Right ventricle myocardium superior (tissue), 1 donor: ENCODE data around the gene USP36. TPM values are rescaled to one million over a fixed set of nuclear protein-coding genes. Genes with fewer than 3 reads are reported as not detected.
"Not testable (repeated sequence)": the region's sequence is repeated elsewhere in the genome, so short reads cannot be mapped to it uniquely, and the experiment has no call there.

ENCODE experiments used
- ATAC-seq: fragments of 200-7000 bp; cut with Tn5 transposase; one replicate; pipeline ENCODE4 v1.9.1; 2020; ENCODE audit warnings: mild to moderate bottlenecking; ENCODE audit not compliant: poor library complexity
- DNase-seq: peaks from one replicate; pipeline ENCODE4 v3.0.0-alpha.2; 2020
- intact Hi-C: fragments of 100-400 bp; cut with DNase I; formaldehyde crosslinking; loops from one replicate; pipeline ENCODE4 v1.11.2; 2022
- total RNA-seq: library from RNA; stranded (reverse); fragmentation: NEBNext Ultra II Directional; extraction: Animal tissue kit (Norgen Biotek cat#: 25700); gene quantifications from one replicate; pipeline ENCODE4 v1.2.1, GENCODE V29; 2021
- donor health status: DM: no; HTN: yes; CAD: no; lungs with severe emphysema.

Gene USP36
- total RNA-seq, 1 donor from 2014 or later = 17.8 TPM

GRCh38 chr17:78785011-78785662 lies 55.5 kb downstream of the USP36 start:
- DNase-seq (no peak), ATAC-seq (no peak)
- intact Hi-C loops = no loop called here

GRCh38 chr17:78784352-78784751 lies 56.3 kb downstream of the USP36 start:
- intact Hi-C loops = no loop called here
- ATAC-seq = no peak

GRCh38 chr17:78783711-78784324 lies 56.8 kb downstream of the USP36 start:
- no peak for DNase-seq
- intact Hi-C loops = no loop called here
- ATAC-seq = no peak

More at GRCh38 chr17:78784352-78784751, 56.3 kb downstream of the USP36 start:
- DNase-seq = no peak

GRCh38 chr17:78781893-78782304 lies 58.7 kb downstream of the USP36 start, which contains the start of gene CYTH1:
Gene CYTH1 (minus strand): TSS chr17:78782273. CDS start chr17:78782223, 50 bp downstream.
- DNase-seq (no peak), ATAC-seq (no peak)
- intact Hi-C loops = no loop called here

- ATAC-seq (peak; percentile 31), DNase-seq (peak; percentile 72)
- intact Hi-C loops = no loop called here
These were observed 59.3 kb downstream of the USP36 start for GRCh38 chr17:78781104-78781892.

- ATAC-seq (no peak), DNase-seq (no peak)
- intact Hi-C loops = no loop called here
These were observed 60.3 kb downstream of the USP36 start for GRCh38 chr17:78780335-78780734.

- DNase-seq (no peak), ATAC-seq (no peak)
- intact Hi-C loops = no loop called here
These were observed 60.8 kb downstream of the USP36 start for GRCh38 chr17:78779850-78780249.

GRCh38 chr17:78779286-78779651 lies 61.3 kb downstream of the USP36 start:
- intact Hi-C loops, ATAC-seq, DNase-seq: not testable (repeated sequence)

- ATAC-seq (no peak), DNase-seq (no peak)
- intact Hi-C loops = no loop called here
These were observed 62.7 kb downstream of the USP36 start for GRCh38 chr17:78777881-78778280.

GRCh38 chr17:78774956-78775571 lies 65.5 kb downstream of the USP36 start:
- no peak for ATAC-seq
- DNase-seq = no peak
- intact Hi-C loops = no loop called here

GRCh38 chr17:78774453-78774852 lies 66.2 kb downstream of the USP36 start:
- intact Hi-C loops = no loop called here
- DNase-seq = no peak
- peak; percentile 41 for ATAC-seq

- intact Hi-C loops = no loop called here
- ATAC-seq (no peak), DNase-seq (no peak)
These were observed 68.7 kb downstream of the USP36 start for GRCh38 chr17:78771758-78772382.

GRCh38 chr17:78769196-78769773 lies 71.3 kb downstream of the USP36 start:
- DNase-seq (no peak), ATAC-seq (peak; percentile 27)
- intact Hi-C loops = no loop called here

- intact Hi-C loops = no loop called here
- ATAC-seq (no peak), DNase-seq (no peak)
These were observed 72.8 kb downstream of the USP36 start for GRCh38 chr17:78767806-78768205.

GRCh38 chr17:78766743-78767294 lies 73.8 kb downstream of the USP36 start:
- intact Hi-C loops = no loop called here
- DNase-seq = no peak
- no peak for ATAC-seq

- intact Hi-C loops = no loop called here
- ATAC-seq (no peak), DNase-seq (no peak)
These were observed 74.4 kb downstream of the USP36 start for GRCh38 chr17:78766225-78766624.

GRCh38 chr17:78765821-78766220 lies 74.8 kb downstream of the USP36 start:
- intact Hi-C loops = no loop called here

GRCh38 chr17:78764871-78765270 lies 75.7 kb downstream of the USP36 start:
- ATAC-seq = no peak
- no peak for DNase-seq
- intact Hi-C loops = no loop called here

More at GRCh38 chr17:78765821-78766220, 74.8 kb downstream of the USP36 start:
- DNase-seq (no peak), ATAC-seq (no peak)
